ENCODE results near the gene USP19. TPM values are rescaled to one million over a fixed set of nuclear protein-coding genes. Genes with fewer than 3 reads are reported as not detected.

Gene USP19
- total RNA-seq, 1 experiment from 2014 or later = 44.3 TPM

DNA sequence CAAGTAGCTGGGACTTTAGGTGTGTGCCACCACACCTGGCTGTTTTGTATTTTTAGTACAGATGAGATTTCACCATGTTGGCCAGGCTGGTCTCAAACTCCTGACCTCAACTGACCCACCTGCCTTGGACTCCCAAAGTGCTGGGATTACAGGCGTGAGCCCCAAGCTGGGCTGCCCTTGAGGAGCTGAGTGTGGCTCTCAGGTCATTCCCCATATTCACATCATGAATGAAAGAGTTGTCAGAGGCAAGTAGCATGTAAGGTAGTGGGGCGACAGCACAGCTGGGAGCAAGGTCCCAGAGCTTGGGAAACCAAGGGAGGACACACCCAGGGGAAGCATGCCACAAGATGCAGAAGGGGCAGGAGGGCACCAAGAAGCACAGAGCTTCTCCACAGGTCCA is 40.6 kb upstream of the USP19 start:
- DNase-seq = no peak

GRCh38 chr3:49158792-49159191 is 38.2 kb upstream of the USP19 start:
- no peaks in the 10 kb centered on the region for H3K9me3 Mint-ChIP-seq (ENCODE audit: low read depth, unreplicated experiment)
- H3K27me3 Mint-ChIP-seq (ENCODE audit: unreplicated experiment) = no peaks in the 10 kb centered on the region
- TF ChIP-seq, protein P1, sequence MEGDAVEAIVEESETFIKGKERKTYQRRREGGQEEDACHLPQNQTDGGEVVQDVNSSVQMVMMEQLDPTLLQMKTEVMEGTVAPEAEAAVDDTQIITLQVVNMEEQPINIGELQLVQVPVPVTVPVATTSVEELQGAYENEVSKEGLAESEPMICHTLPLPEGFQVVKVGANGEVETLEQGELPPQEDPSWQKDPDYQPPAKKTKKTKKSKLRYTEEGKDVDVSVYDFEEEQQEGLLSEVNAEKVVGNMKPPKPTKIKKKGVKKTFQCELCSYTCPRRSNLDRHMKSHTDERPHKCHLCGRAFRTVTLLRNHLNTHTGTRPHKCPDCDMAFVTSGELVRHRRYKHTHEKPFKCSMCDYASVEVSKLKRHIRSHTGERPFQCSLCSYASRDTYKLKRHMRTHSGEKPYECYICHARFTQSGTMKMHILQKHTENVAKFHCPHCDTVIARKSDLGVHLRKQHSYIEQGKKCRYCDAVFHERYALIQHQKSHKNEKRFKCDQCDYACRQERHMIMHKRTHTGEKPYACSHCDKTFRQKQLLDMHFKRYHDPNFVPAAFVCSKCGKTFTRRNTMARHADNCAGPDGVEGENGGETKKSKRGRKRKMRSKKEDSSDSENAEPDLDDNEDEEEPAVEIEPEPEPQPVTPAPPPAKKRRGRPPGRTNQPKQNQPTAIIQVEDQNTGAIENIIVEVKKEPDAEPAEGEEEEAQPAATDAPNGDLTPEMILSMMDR (IDR thresholded peaks at IDR 0.05; ENCODE audit: unreplicated experiment) = no peak
- BruUV-seq (replicated peaks) = no TSS peak
- peaks cover 16% of the 10 kb centered on the region for H3K36me3 Mint-ChIP-seq (ENCODE audit: insufficient read depth, unreplicated experiment)
- no peak overlapping the region for H3K4me3 Mint-ChIP-seq (ENCODE audit: low read depth, unreplicated experiment)
- no peaks in the 10 kb centered on the region for H3K4me1 Mint-ChIP-seq (ENCODE audit: low read depth, unreplicated experiment)
- intact Hi-C loops (cut with micrococcal nuclease; ENCODE audit: unreplicated experiment) = no loop called here
- CTCF ChIA-PET = no interaction called here
- H3K27ac Mint-ChIP-seq (ENCODE audit: unreplicated experiment) = no peak overlapping the region
- no peak for DNase-seq

More for the DNA sequence above, 40.6 kb upstream of the USP19 start:
- peaks cover 12% of the 10 kb centered on the region for H3K4me1 Mint-ChIP-seq (ENCODE audit: low read depth, unreplicated experiment)
- BruUV-seq (replicated peaks) = no TSS peak
- intact Hi-C loops (cut with micrococcal nuclease; ENCODE audit: unreplicated experiment) = no loop called here
- peaks cover 34% of the 10 kb centered on the region for H3K36me3 Mint-ChIP-seq (ENCODE audit: insufficient read depth, unreplicated experiment)
- no peak overlapping the region for H3K4me3 Mint-ChIP-seq (ENCODE audit: low read depth, unreplicated experiment)
- H3K27ac Mint-ChIP-seq (ENCODE audit: unreplicated experiment) = no peak overlapping the region
- no peaks in the 10 kb centered on the region for H3K9me3 Mint-ChIP-seq (ENCODE audit: low read depth, unreplicated experiment)
- TF ChIP-seq, protein P1 (IDR thresholded peaks at IDR 0.05; ENCODE audit: unreplicated experiment) = no peak
- CTCF ChIA-PET = interaction anchor here (0.5 kb wide), 1 partner anchor 172 kb away, joined by 4 read pairs; no protein-coding TSS in a partner anchor
- no peaks in the 10 kb centered on the region for H3K27me3 Mint-ChIP-seq (ENCODE audit: unreplicated experiment)

GRCh38 chr3:49158103-49158709 is 37.6 kb upstream of the USP19 start:
- DNase-seq = peak; percentile 60
- intact Hi-C loops (cut with micrococcal nuclease; ENCODE audit: unreplicated experiment) = no loop called here
- Mint-ChIP-seq H3K27me3 (ENCODE audit: unreplicated experiment) (no peaks in the 10 kb centered on the region), H3K36me3 (ENCODE audit: insufficient read depth, unreplicated experiment) (peaks cover 10% of the 10 kb centered on the region), H3K27ac (ENCODE audit: unreplicated experiment) (peak overlapping the region; percentile 21), H3K9me3 (ENCODE audit: low read depth, unreplicated experiment) (no peaks in the 10 kb centered on the region), H3K4me1 (ENCODE audit: low read depth, unreplicated experiment) (no peaks in the 10 kb centered on the region), H3K4me3 (ENCODE audit: low read depth, unreplicated experiment) (no peak overlapping the region)
- BruUV-seq (replicated peaks) = no TSS peak
- CTCF ChIA-PET = no interaction called here
- TF ChIP-seq, protein P1 (IDR thresholded peaks at IDR 0.05; ENCODE audit: unreplicated experiment) = peak; percentile 58

DNA sequence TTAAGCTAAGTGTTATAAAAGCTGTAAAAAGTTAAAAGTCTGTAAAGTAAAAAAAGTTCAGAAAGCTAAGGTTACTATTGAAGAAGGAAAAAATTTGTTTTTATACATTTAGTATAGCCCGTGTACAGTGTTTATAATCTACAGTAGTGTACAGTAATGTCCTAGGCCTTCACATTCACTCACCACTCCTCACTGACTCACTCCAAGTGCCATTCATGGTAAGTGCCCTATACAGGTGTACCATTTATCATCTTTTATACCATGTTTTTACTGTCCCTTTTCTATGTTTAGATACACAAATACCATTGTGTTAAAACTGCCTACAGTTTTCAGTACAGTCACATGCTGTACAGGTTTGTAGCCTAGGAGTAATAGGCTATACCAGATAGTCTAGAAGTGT is 36.7 kb upstream of the USP19 start:
- H3K4me3 Mint-ChIP-seq (ENCODE audit: low read depth, unreplicated experiment) = no peak overlapping the region
- peaks cover 5% of the 10 kb centered on the region for H3K36me3 Mint-ChIP-seq (ENCODE audit: insufficient read depth, unreplicated experiment)
- BruUV-seq (replicated peaks) = no TSS peak
- no peak for DNase-seq
- intact Hi-C loops (cut with micrococcal nuclease; ENCODE audit: unreplicated experiment) = no loop called here
- TF ChIP-seq, protein P1 (IDR thresholded peaks at IDR 0.05; ENCODE audit: unreplicated experiment) = no peak
- no peaks in the 10 kb centered on the region for H3K4me1 Mint-ChIP-seq (ENCODE audit: low read depth, unreplicated experiment)
- no peaks in the 10 kb centered on the region for H3K9me3 Mint-ChIP-seq (ENCODE audit: low read depth, unreplicated experiment)
- H3K27me3 Mint-ChIP-seq (ENCODE audit: unreplicated experiment) = no peaks in the 10 kb centered on the region
- CTCF ChIA-PET = no interaction called here
- no peak overlapping the region for H3K27ac Mint-ChIP-seq (ENCODE audit: unreplicated experiment)
